ENCODE results near the gene TSR2.

The TSR2 gene

GRCh38 chrX:54439960-54440871 is at the start of gene TSR2:
Gene TSR2, plus strand, starts transcription at chrX:54440404. Its CDS starts 18 bp downstream, at chrX:54440422.
- peak; percentile 65 for DNase-seq (ENCODE audit: low read depth)

- DNase-seq (ENCODE audit: low read depth) = no peak
These were observed 43.1 kb upstream of the TSR2 start for GRCh38 chrX:54397113-54397512.

- no peak for DNase-seq (ENCODE audit: low read depth)
These were observed 32.9 kb upstream of the TSR2 start for GRCh38 chrX:54407266-54407665.

- DNase-seq (ENCODE audit: low read depth) = no peak
These were observed 28.5 kb upstream of the TSR2 start for GRCh38 chrX:54411732-54412131.

- no peak for DNase-seq (ENCODE audit: low read depth)
These were observed 26.5 kb upstream of the TSR2 start for GRCh38 chrX:54413753-54414152.

- no peak for DNase-seq (ENCODE audit: low read depth)
These were observed 24.5 kb upstream of the TSR2 start for GRCh38 chrX:54415534-54416350.

GRCh38 chrX:54416965-54417364 is 23.2 kb upstream of the TSR2 start:
- no peak for DNase-seq (ENCODE audit: low read depth)

- no peak for DNase-seq (ENCODE audit: low read depth)
These were observed 20.5 kb upstream of the TSR2 start for GRCh38 chrX:54419559-54420302.

- DNase-seq (ENCODE audit: low read depth) = no peak
These were observed 18.0 kb upstream of the TSR2 start for GRCh38 chrX:54422168-54422567.

- DNase-seq (ENCODE audit: low read depth) = no peak
These were observed 16.9 kb upstream of the TSR2 start for GRCh38 chrX:54423161-54423888.

- no peak for DNase-seq (ENCODE audit: low read depth)
These were observed 12.3 kb upstream of the TSR2 start for GRCh38 chrX:54427837-54428424.

- no peak for DNase-seq (ENCODE audit: low read depth)
These were observed 9.7 kb upstream of the TSR2 start for GRCh38 chrX:54430519-54430918.

GRCh38 chrX:54435121-54435520 is 5.1 kb upstream of the TSR2 start:
- no peak for DNase-seq (ENCODE audit: low read depth)

GRCh38 chrX:54442790-54443189 is 2.6 kb downstream of the TSR2 start:
- DNase-seq (ENCODE audit: low read depth) = no peak

GRCh38 chrX:54444752-54445151 is 4.5 kb downstream of the TSR2 start:
- no peak for DNase-seq (ENCODE audit: low read depth)

- DNase-seq (ENCODE audit: low read depth) = no peak
These were observed 5.9 kb downstream of the TSR2 start for GRCh38 chrX:54446084-54446483.

GRCh38 chrX:54447461-54447860 is 7.3 kb downstream of the TSR2 start:
- DNase-seq (ENCODE audit: low read depth) = no peak

- DNase-seq (ENCODE audit: low read depth) = no peak
These were observed 9.7 kb downstream of the TSR2 start for GRCh38 chrX:54449929-54450328.

GRCh38 chrX:54452920-54453319 is 12.7 kb downstream of the TSR2 start:
- no peak for DNase-seq (ENCODE audit: low read depth)

GRCh38 chrX:54470054-54470760 is 30.0 kb downstream of the TSR2 start:
- no peak for DNase-seq (ENCODE audit: low read depth)
